Neural cell (in vitro differentiated cells): ENCODE results near the gene EXOC4. TPM values are rescaled to one million over a fixed set of nuclear protein-coding genes. Genes with fewer than 3 reads are reported as not detected.

Experiments used
- H2AFZ ChIP-seq: fragments of 200-600, 300-800 bp; sonication (generic), shearing (Covaris generic); 2 replicates; pipeline ENCODE4 v1.6.0; 2014; ENCODE audit warnings: low read depth, mild to moderate bottlenecking, antibody characterized with exemption, low read length, moderate library complexity
- H3F3A ChIP-seq: fragments of 200-600 bp; shearing (Covaris generic); 2 replicates; pipeline ENCODE4 v1.6.1; 2016; ENCODE audit warnings: mild to moderate bottlenecking, moderate library complexity, mixed read lengths, antibody characterized with exemption, low read length; ENCODE audit not compliant: insufficient read depth, poor library complexity, severe bottlenecking
- H3K27ac ChIP-seq: fragments of 200-600, 300-800 bp; sonication (generic), shearing (Covaris generic); 2 replicates; pipeline ENCODE4 v1.5.1; 2014; ENCODE audit warnings: mild to moderate bottlenecking, low read length, moderate library complexity
- H3K27me3 ChIP-seq: fragments of 300-800, 200-600 bp; sonication (generic), shearing (Covaris generic); 2 replicates; pipeline ENCODE4 v1.6.0; 2014; ENCODE audit warnings: mild to moderate bottlenecking, low read depth, low read length, moderate library complexity; ENCODE audit not compliant: insufficient read depth
- H3K36me3 ChIP-seq: fragments of 300-800, 200-600 bp; sonication (generic), shearing (Covaris generic); 2 replicates; pipeline ENCODE4 v1.5.1; 2014; ENCODE audit warnings: mild to moderate bottlenecking, antibody characterized with exemption, low read length, moderate library complexity; ENCODE audit not compliant: insufficient read depth
- H3K4me2 ChIP-seq: fragments of 300-800, 200-600 bp; sonication (generic), shearing (Covaris generic); 2 replicates; pipeline ENCODE4 v1.6.0; 2014; ENCODE audit warnings: mild to moderate bottlenecking, low read length
- H3K4me3 ChIP-seq: fragments of 300-800, 200-600 bp; sonication (generic), shearing (Covaris generic); 2 replicates; pipeline ENCODE4 v1.5.1; 2014; ENCODE audit warnings: mild to moderate bottlenecking, low read length, moderate library complexity
- H3K79me2 ChIP-seq: fragments of 200-600 bp; shearing (Covaris generic); replicated peaks from 2 replicates; pipeline ENCODE4 v1.6.0; 2014; ENCODE audit warnings: mild to moderate bottlenecking, low read length, moderate library complexity; ENCODE audit not compliant: insufficient read depth
- H3K9ac ChIP-seq: fragments of 300-800, 200-600 bp; sonication (generic), shearing (Covaris generic); 2 replicates; pipeline ENCODE4 v1.6.1; 2016; ENCODE audit warnings: mild to moderate bottlenecking, low read length, mixed read lengths
- H3K9me2 ChIP-seq: fragments of 200-600 bp; shearing (Covaris generic); 2 replicates; pipeline ENCODE4 v1.6.1; 2016; ENCODE audit warnings: mild to moderate bottlenecking, low read length, mixed read lengths; ENCODE audit not compliant: insufficient read depth
- H3K9me3 ChIP-seq: fragments of 200-600, 300-800 bp; sonication (generic), shearing (Covaris generic); 2 replicates; pipeline ENCODE4 v1.6.1; 2016; ENCODE audit warnings: mild to moderate bottlenecking, mixed run types, low read length, moderate library complexity, mixed read lengths
- H4K20me1 ChIP-seq: fragments of 200-600 bp; shearing (Covaris generic); 2 replicates; pipeline ENCODE4 v1.6.1; 2016; ENCODE audit warnings: mild to moderate bottlenecking, mixed run types; ENCODE audit not compliant: insufficient read depth
- CTCF ChIP-seq: fragments of 450-650 bp; IDR thresholded peaks from 2 replicates; pipeline ENCODE4 v1.5.1; 2014; ENCODE audit warnings: antibody characterized with exemption, mild to moderate bottlenecking, moderate library complexity; ENCODE audit not compliant: poor library complexity, severe bottlenecking
- EP300 ChIP-seq: fragments of 450-650 bp; conservative IDR thresholded peaks from 2 replicates; pipeline ENCODE4 v1.6.1; 2014; ENCODE audit warnings: antibody characterized with exemption, mild to moderate bottlenecking, moderate library complexity; ENCODE audit not compliant: poor library complexity, severe bottlenecking
- EZH2 ChIP-seq: fragments of 200-600, 300-800 bp; shearing (Covaris generic), sonication (generic); IDR thresholded peaks from 2 replicates; pipeline ENCODE4 v1.6.1; 2014; ENCODE audit warnings: antibody characterized with exemption, low read length, borderline replicate concordance, mild to moderate bottlenecking; ENCODE audit not compliant: insufficient read depth, poor library complexity, severe bottlenecking
- MXI1 ChIP-seq: fragments of 450-650 bp; conservative IDR thresholded peaks from 2 replicates; pipeline ENCODE4 v1.6.1; 2014; ENCODE audit warnings: antibody characterized with exemption, mild to moderate bottlenecking; ENCODE audit not compliant: poor library complexity, severe bottlenecking
- POLR2AphosphoS5 ChIP-seq: IDR thresholded peaks from 2 replicates; pipeline ENCODE4 v1.6.1; 2012
- RAD21 ChIP-seq: fragments of 450-650 bp; conservative IDR thresholded peaks from 2 replicates; pipeline ENCODE4 v1.6.1; 2014; ENCODE audit warnings: antibody characterized with exemption, mild to moderate bottlenecking, moderate library complexity
- REST ChIP-seq: IDR thresholded peaks from 2 replicates; pipeline ENCODE4 v1.6.1; 2012; ENCODE audit warnings: borderline replicate concordance
- SMC3 ChIP-seq: fragments of 450-650 bp; conservative IDR thresholded peaks from 2 replicates; pipeline ENCODE4 v1.6.1; 2014; ENCODE audit warnings: antibody characterized with exemption, mild to moderate bottlenecking, moderate library complexity; ENCODE audit not compliant: poor library complexity
- TAF1 ChIP-seq: IDR thresholded peaks from 2 replicates; pipeline ENCODE4 v1.6.1; 2012; ENCODE audit warnings: low read depth
- polyA plus RNA-seq: library from polyadenylated mRNA; depleted of rRNA; stranded (reverse); fragments of >200 nt; gene quantifications from 2 replicates; pipeline ENCODE4 v1.2.3, GENCODE V29; 2014
- small RNA-seq, 3 experiments: library from RNA; depleted of rRNA; stranded (forward); fragments of <200 nt; gene quantifications; one replicate each; pipeline ENCODE3, GENCODE V24; 2012

EXOC4 gene
- polyA plus RNA-seq, 1 donor from 2014 or later: 36.5 TPM

DNA sequence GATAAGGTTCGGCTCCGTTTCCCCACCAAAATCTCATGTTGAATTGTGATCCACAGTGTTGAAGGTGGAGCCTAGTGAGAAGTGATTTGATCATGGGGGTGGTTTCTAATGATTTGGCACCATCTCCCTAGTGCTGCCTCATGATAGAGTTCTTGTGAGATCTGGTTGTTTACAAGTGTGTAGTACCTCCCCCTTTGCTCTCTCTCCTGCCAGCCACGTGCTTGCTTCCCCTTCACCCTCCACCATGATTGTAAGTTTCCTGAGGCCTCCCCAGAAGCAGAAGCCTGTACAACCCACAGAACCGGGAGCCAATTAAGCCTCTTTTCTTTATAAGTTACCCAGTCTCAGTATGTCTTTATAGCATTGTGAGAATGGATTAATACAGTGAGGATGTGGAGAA lies 862.1 kb downstream of the EXOC4 start:
- H3F3A ChIP-seq: no peaks in the 10 kb centered on the region
- no peaks in the 10 kb centered on the region for H3K27me3 ChIP-seq
- H3K36me3 ChIP-seq: no peaks in the 10 kb centered on the region
- H4K20me1 ChIP-seq: no peaks in the 10 kb centered on the region
- H2AFZ ChIP-seq: no peak overlapping the region
- H3K9ac ChIP-seq: no peak overlapping the region
- H3K79me2 ChIP-seq: no peaks in the 10 kb centered on the region
- H3K27ac ChIP-seq: no peak overlapping the region
- H3K9me2 ChIP-seq: no peaks in the 10 kb centered on the region
- no peak overlapping the region for H3K4me2 ChIP-seq
- H3K9me3 ChIP-seq: no peaks in the 10 kb centered on the region
- no peak for TF ChIP-seq MXI1
- no peak for TF ChIP-seq RAD21
- TF ChIP-seq POLR2AphosphoS5: no peak
- no peak for TF ChIP-seq EZH2
- no peak for TF ChIP-seq SMC3
- no peak for TF ChIP-seq CTCF
- no peak for TF ChIP-seq REST
- no peak for TF ChIP-seq TAF1
- TF ChIP-seq EP300: no peak
- no peak overlapping the region for H3K4me3 ChIP-seq

Small RNA genes within 50 kb of the gene (small RNA-seq; reads per million reads assigned to genes)
- 0 reads per million in 3 experiments for gene MIR6133

Other genes starting within 250 kb of the EXOC4 start
- gene CHCHD3, start 171.0 kb upstream of the EXOC4 start, polyA plus RNA-seq: 87.4 and 89.9 TPM in 2 replicates